ENCODE data around the gene CDK6.
A peak's percentile ranks its signal among the peaks of the same experiment; 100 is the strongest.

CDK6 gene

GRCh38 chr7:92788559-92789183, 47.7 kb downstream of the CDK6 start:
- DNase-seq: no peak

GRCh38 chr7:92785923-92786322, 50.5 kb downstream of the CDK6 start:
- DNase-seq: peak; percentile 76

GRCh38 chr7:92784935-92785334, 51.4 kb downstream of the CDK6 start:
- no peak for DNase-seq

- peak; percentile 56 for DNase-seq
Observed at GRCh38 chr7:92783260-92784201, 52.8 kb downstream of the CDK6 start.

GRCh38 chr7:92782855-92783254, 53.5 kb downstream of the CDK6 start:
- DNase-seq: no peak

GRCh38 chr7:92782236-92782635, 54.1 kb downstream of the CDK6 start:
- no peak for DNase-seq

- DNase-seq: no peak
Observed at GRCh38 chr7:92781117-92781720, 55.2 kb downstream of the CDK6 start.

- peak; percentile 63 for DNase-seq
Observed at GRCh38 chr7:92778972-92779371, 57.4 kb downstream of the CDK6 start.

GRCh38 chr7:92777993-92778392, 58.4 kb downstream of the CDK6 start:
- DNase-seq: no peak

GRCh38 chr7:92773808-92774207, 62.6 kb downstream of the CDK6 start:
- no peak for DNase-seq

- DNase-seq: no peak
Observed at GRCh38 chr7:92769844-92770243, 66.5 kb downstream of the CDK6 start.

GRCh38 chr7:92769394-92769699, 67.0 kb downstream of the CDK6 start:
- peak; percentile 66 for DNase-seq

GRCh38 chr7:92768501-92769393, 67.6 kb downstream of the CDK6 start:
- no peak for DNase-seq

GRCh38 chr7:92767437-92767836, 68.9 kb downstream of the CDK6 start:
- DNase-seq: peak; percentile 86

GRCh38 chr7:92766461-92767003, 69.8 kb downstream of the CDK6 start:
- DNase-seq: no peak

GRCh38 chr7:92765725-92766124, 70.6 kb downstream of the CDK6 start:
- peak; percentile 86 for DNase-seq

- peak; percentile 74 for DNase-seq
Observed at GRCh38 chr7:92763636-92764423, 72.5 kb downstream of the CDK6 start.

- no peak for DNase-seq
Observed at GRCh38 chr7:92762851-92763250, 73.5 kb downstream of the CDK6 start.

- DNase-seq: no peak
Observed at GRCh38 chr7:92761391-92762097, 74.8 kb downstream of the CDK6 start.

- no peak for DNase-seq
Observed at GRCh38 chr7:92758796-92759431, 77.5 kb downstream of the CDK6 start.

All from fibroblast of upper back skin (primary cell).